ENCODE measurements around the gene WDR37.
"Not testable (repeated sequence)": the region's sequence is repeated elsewhere in the genome, so short reads cannot be mapped to it uniquely, and the experiment has no call there.

The WDR37 gene

DNA sequence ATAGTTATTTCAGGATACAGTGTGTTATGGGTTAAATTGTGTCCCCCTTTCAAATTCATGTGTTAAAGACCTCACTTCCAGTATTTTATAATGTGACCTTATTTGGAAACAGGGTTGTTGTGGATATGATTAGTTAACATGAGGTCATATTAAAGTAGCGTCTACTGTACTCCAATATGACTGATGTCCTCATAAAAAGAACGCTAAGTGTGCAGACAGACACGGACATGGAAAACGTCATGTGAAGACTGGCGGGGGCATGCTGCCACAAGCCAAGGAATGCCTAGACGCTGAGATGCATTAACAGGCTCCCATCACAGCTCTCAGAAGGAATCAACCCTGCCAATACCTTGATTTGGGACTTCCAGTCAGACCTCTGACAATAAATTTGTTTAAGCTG, 1.5 kb upstream of the WDR37 start:
- H3K4me3 ChIP-seq (ENCODE audit: low read length) = peak overlapping the region; percentile 100
- no peaks in the 10 kb centered on the region for H3K27me3 ChIP-seq (ENCODE audit: insufficient read depth, low read length)
- H3K9ac ChIP-seq (ENCODE audit: low read depth, low read length) = peak overlapping the region; percentile 97; the same call in 1 of the 2 replicates
- no peak overlapping the region for H3K27ac ChIP-seq (ENCODE audit: low read depth, low read length)
- H3K4me1 ChIP-seq (ENCODE audit: insufficient read depth, low read length) = peaks cover 16% of the 10 kb centered on the region
- no peaks in the 10 kb centered on the region for H3K9me3 ChIP-seq (ENCODE audit: insufficient read depth, low read depth, low read length)
- WGBS = 89% methylated on average over 6 of the region's 6 CpGs
- peaks cover 31% of the 10 kb centered on the region for H3K36me3 ChIP-seq (ENCODE audit: insufficient read depth, low read length)

DNA sequence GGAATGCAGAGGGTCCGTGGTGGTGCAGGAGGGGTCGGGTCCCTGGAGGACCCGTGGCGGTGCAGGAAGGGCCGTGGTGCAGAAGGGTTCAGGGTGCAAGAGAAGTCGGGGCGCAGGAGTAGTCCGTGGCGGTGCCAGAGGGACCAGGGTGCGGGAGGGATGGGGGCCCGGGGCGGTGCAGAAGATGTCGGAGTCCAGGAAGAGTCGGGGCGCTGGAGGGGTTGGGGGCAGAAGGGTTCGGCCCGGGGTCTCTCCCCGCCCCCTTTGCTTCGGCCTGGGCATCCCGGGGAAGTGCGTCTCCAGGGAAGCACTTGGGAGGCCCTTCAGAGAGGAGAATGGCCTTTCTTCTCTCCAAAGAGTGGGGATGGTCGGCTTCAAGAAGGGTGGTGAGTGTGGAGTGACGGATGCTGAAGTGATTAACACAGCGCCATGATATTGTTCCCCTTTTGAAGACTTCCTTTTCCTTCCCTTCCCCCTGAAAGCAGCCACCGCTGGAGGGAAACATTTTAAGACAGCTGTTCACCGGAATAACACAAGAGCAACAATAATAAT, 997 bp downstream of the WDR37 start:
- Histone ChIP-seq H3K27me3 (ENCODE audit: insufficient read depth, low read length) (no peaks in the 10 kb centered on the region), H3K4me1 (ENCODE audit: insufficient read depth, low read length) (peaks cover 12% of the 10 kb centered on the region), H3K4me3 (ENCODE audit: low read length) (peak overlapping the region; percentile 100), H3K9me3 (ENCODE audit: insufficient read depth, low read depth, low read length) (no peaks in the 10 kb centered on the region), H3K27ac (ENCODE audit: low read depth, low read length) (no peak overlapping the region), H3K9ac (ENCODE audit: low read depth, low read length) (peak overlapping the region; percentile 97), H3K36me3 (ENCODE audit: insufficient read depth, low read length) (peaks cover 19% of the 10 kb centered on the region)
- WGBS = 2% methylated on average over 25 of the region's 26 CpGs

DNA sequence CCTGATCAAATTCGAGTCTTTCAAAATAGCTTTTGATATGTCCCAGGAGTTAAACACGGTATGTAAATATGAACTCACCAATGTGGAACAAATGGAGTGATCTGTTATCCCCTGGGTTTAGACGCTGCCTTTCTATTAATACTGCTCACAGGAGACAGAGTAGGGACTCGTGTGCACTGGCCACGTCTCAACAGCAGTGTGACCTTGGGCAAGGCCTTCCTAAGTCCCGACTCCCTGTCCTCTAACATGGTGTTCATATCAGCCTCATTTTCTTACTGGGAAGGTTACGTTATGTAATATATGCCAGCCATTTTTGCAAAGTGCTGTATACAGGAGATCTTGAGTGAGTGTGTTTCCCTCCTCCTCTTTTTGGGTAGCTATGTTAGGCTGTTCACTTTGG, 1.8 kb downstream of the WDR37 start:
- peak overlapping the region; percentile 100 for H3K4me3 ChIP-seq (ENCODE audit: low read length)

DNA sequence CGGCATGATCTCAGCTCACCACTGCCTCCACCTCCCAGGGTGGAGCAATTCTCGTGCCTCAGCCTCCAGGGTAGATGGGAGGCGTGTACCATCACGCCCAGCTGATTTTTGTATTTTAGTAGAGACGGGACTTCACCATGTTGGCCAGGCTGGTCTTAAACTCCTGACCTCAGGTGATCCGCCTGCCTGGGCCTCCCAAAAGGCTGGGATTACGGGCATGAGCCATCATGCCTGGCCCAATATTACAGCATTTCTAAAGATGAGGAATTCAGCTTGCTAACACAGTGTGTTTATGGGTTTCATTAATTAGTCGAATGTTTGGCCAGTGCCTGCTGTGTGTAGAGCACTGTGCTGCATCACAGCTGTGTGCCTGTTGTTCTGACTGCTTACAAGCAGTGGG, 3.7 kb downstream of the WDR37 start:
- WGBS = 91% methylated on average over 8 of the region's 8 CpGs
- Histone ChIP-seq H3K4me3 (ENCODE audit: low read length) (no peak overlapping the region), H3K4me1 (ENCODE audit: insufficient read depth, low read length) (peaks cover 12% of the 10 kb centered on the region), H3K36me3 (ENCODE audit: insufficient read depth, low read length) (no peaks in the 10 kb centered on the region), H3K9me3 (ENCODE audit: insufficient read depth, low read depth, low read length) (no peaks in the 10 kb centered on the region), H3K9ac (ENCODE audit: low read depth, low read length) (no peak overlapping the region), H3K27me3 (ENCODE audit: insufficient read depth, low read length) (no peaks in the 10 kb centered on the region), H3K27ac (ENCODE audit: low read depth, low read length) (no peak overlapping the region)

More for the DNA sequence above, 1.8 kb downstream of the WDR37 start:
- 88% methylated on average over 7 of the region's 7 CpGs for WGBS
- no peak overlapping the region for H3K27ac ChIP-seq (ENCODE audit: low read depth, low read length)
- H3K27me3 ChIP-seq (ENCODE audit: insufficient read depth, low read length) = no peaks in the 10 kb centered on the region
- H3K4me1 ChIP-seq (ENCODE audit: insufficient read depth, low read length) = peaks cover 12% of the 10 kb centered on the region
- no peaks in the 10 kb centered on the region for H3K9me3 ChIP-seq (ENCODE audit: insufficient read depth, low read depth, low read length)
- peaks cover 14% of the 10 kb centered on the region for H3K36me3 ChIP-seq (ENCODE audit: insufficient read depth, low read length)
- no peak overlapping the region for H3K9ac ChIP-seq (ENCODE audit: low read depth, low read length)

DNA sequence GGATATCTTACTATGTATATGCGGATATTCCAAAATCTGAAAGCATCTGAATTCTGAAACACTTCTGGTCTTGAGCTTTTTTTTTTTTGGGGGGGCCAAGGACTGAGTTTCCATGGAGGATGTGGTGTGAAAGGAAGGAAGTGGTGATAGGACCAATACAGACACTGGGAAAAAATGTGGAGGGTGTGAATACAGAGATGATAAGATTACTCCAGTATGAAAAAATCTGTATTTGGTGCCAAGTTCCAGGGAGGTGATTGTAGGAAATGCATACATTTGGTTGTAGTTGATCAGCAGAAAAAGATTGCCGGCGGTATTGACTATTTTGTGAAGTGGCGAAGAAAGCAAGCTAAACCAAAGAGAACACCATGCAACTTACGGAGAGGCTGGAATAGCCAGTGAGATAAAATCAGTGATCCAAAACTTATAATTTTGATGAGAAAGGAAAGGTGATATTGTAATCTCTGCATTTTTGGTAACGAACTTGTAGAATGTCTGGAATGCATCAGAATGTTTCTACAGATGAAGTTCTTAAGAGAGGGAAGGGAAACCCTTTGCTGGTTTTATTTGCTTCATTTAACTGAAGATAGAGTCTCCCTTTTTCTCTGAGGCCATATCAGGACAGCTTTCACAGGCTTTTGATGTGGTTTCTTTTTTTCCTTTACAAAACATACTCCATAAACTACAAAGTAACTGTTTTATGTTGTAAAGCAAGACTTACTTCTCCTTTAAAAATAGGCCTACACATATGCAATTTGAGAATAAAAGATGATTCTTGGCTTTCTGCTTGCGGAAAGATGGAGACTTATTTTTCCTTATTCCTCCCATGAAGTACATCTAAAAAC, 6.0 kb downstream of the WDR37 start:
- H3K9me3 ChIP-seq (ENCODE audit: insufficient read depth, low read depth, low read length) = no peaks in the 10 kb centered on the region
- H3K4me3 ChIP-seq (ENCODE audit: low read length) = no peak overlapping the region
- H3K27me3 ChIP-seq (ENCODE audit: insufficient read depth, low read length) = no peaks in the 10 kb centered on the region
- 96% methylated on average over 7 of the region's 7 CpGs for WGBS
- H3K36me3 ChIP-seq (ENCODE audit: insufficient read depth, low read length) = no peaks in the 10 kb centered on the region
- H3K27ac ChIP-seq (ENCODE audit: low read depth, low read length) = no peak overlapping the region
- H3K9ac ChIP-seq (ENCODE audit: low read depth, low read length) = no peak overlapping the region
- H3K4me1 ChIP-seq (ENCODE audit: insufficient read depth, low read length) = peaks cover 6% of the 10 kb centered on the region; the same call in 1 of the 2 replicates

DNA sequence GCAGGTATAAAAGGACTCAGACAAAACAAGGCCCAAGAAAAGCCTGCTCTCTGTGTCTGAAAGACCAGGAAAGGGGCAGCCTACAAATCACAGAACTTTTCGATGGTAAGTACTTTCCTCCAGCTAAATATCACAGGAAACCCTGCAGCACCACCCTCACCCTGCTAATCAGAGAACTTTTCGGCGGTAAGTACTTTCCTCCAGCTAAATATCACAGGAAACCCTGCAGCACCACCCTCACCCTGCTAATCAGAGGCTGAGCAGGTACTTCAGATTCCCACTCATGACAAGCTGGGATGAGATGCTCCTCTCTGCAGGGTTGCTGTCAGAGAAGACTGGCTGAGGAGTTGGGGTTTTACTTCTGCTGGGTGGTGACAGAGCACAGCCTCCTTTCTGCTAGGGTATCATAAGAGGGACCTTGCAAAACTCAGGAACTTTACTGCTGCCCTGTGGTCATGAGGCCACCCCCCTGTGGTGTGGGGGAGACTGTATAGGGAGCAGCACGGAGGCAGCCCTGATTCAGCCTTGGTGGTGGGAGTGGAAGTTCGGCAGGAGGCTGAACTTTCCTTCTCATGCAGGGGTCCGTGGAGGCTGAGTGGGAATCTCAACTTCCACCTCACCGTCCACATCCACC, 7.2 kb downstream of the WDR37 start:
- Histone ChIP-seq H3K4me1 (ENCODE audit: insufficient read depth, low read length) (no peaks in the 10 kb centered on the region), H3K27ac (ENCODE audit: low read depth, low read length) (no peak overlapping the region), H3K9me3 (ENCODE audit: insufficient read depth, low read depth, low read length) (no peaks in the 10 kb centered on the region), H3K4me3 (ENCODE audit: low read length) (no peak overlapping the region), H3K9ac (ENCODE audit: low read depth, low read length) (no peak overlapping the region), H3K27me3 (ENCODE audit: insufficient read depth, low read length) (no peaks in the 10 kb centered on the region), H3K36me3 (ENCODE audit: insufficient read depth, low read length) (no peaks in the 10 kb centered on the region)
- 89% methylated on average over 7 of the region's 7 CpGs for WGBS

DNA sequence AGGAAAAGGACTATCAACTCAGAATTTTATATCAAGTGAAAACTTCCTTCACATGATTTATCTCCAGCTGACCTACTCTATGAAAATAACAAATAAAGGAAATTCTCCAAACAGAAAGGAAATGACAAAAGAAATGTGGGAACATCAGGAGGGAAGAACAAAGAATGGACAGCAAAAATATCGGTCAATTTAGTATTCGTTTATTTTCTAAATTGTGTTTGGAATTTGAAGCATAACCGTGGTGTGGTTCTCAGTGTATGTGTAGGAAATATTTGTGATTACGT, 8.7 kb downstream of the WDR37 start:
- no peaks in the 10 kb centered on the region for H3K4me1 ChIP-seq (ENCODE audit: insufficient read depth, low read length)

DNA sequence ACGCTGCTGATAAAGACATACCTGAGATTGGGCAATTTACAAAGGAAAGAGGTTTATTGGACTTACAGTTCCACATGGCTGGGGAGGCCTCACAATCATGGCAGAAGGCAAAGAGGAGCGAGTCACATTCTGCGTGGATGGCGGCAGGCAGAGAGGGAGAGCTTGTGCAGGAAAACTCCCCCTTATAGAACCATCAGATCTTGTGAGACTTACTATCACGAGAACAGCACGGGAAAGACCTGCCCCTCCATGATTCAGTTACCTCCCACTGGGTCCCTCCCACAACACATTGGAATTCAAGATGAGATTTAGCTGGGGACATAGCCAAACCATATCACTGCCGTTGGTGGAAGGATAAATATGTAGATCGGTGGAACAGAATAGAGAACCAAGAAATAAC, 10.5 kb downstream of the WDR37 start:
- H3K27ac ChIP-seq (ENCODE audit: low read depth, low read length); H3K36me3 ChIP-seq (ENCODE audit: insufficient read depth, low read length); H3K9me3 ChIP-seq (ENCODE audit: insufficient read depth, low read depth, low read length); H3K4me3 ChIP-seq (ENCODE audit: low read length); H3K27me3 ChIP-seq (ENCODE audit: insufficient read depth, low read length); H3K9ac ChIP-seq (ENCODE audit: low read depth, low read length); H3K4me1 ChIP-seq (ENCODE audit: insufficient read depth, low read length): not testable (repeated sequence)
- 82% methylated on average over 6 of the region's 8 CpGs for WGBS

More for the DNA sequence above, 8.7 kb downstream of the WDR37 start:
- Histone ChIP-seq H3K36me3 (ENCODE audit: insufficient read depth, low read length) (no peaks in the 10 kb centered on the region), H3K9ac (ENCODE audit: low read depth, low read length) (no peak overlapping the region), H3K9me3 (ENCODE audit: insufficient read depth, low read depth, low read length) (no peaks in the 10 kb centered on the region), H3K27ac (ENCODE audit: low read depth, low read length) (no peak overlapping the region), H3K4me3 (ENCODE audit: low read length) (no peak overlapping the region), H3K27me3 (ENCODE audit: insufficient read depth, low read length) (no peaks in the 10 kb centered on the region)
- 92% methylated on average over 4 of the region's 4 CpGs for WGBS

DNA sequence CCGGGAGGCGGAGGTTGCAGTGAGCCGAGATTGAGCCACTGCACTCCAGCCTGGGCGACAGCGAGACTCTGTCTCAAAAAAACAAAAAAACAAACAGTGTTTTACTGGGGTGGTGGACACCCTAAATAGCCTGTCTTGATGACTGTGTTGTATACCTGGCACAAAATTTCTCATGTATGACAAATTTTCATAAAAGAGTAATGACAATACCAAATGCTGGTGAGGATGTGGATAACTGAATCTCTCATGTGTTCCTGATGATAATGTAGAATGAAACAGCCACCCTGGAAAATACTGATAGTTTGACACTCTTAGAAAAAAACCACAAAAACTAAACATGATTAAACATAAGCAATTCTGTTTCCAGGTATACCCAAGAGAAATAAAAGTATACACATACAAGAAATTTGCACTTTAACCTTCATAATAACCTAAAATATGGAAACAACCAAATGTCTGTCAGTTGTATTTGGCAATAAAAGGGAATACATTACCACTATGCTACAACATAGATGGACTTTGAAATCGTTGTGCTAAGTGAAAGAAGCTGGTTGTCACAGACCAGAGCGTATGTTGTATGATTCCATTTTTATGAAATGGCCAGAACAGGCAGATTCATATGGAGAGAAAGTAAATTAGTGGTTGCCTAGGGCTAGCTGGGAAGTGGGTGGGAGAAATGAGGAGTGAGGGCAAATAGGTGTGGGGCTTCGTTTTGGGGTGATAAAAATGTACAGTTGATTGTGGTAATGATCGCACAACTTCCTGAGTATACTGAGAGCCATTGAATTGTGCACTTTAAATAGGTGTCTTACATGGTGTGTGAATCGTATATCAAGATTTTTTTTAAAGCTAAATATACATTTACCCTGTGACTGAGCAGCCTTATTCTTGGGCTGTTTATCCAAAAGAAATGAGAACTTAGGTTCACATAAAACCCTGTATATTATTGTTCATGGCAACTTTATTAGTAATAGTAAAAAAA, 12.5 kb downstream of the WDR37 start:
- no peak overlapping the region for H3K27ac ChIP-seq (ENCODE audit: low read depth, low read length)
- H3K36me3 ChIP-seq (ENCODE audit: insufficient read depth, low read length) = peaks cover 17% of the 10 kb centered on the region
- H3K4me1 ChIP-seq (ENCODE audit: insufficient read depth, low read length) = peaks cover 5% of the 10 kb centered on the region; the same call in 1 of the 2 replicates
- no peaks in the 10 kb centered on the region for H3K9me3 ChIP-seq (ENCODE audit: insufficient read depth, low read depth, low read length)
- 92% methylated on average over 9 of the region's 10 CpGs for WGBS
- no peaks in the 10 kb centered on the region for H3K27me3 ChIP-seq (ENCODE audit: insufficient read depth, low read length)
- H3K4me3 ChIP-seq (ENCODE audit: low read length) = no peak overlapping the region
- H3K9ac ChIP-seq (ENCODE audit: low read depth, low read length) = no peak overlapping the region

DNA sequence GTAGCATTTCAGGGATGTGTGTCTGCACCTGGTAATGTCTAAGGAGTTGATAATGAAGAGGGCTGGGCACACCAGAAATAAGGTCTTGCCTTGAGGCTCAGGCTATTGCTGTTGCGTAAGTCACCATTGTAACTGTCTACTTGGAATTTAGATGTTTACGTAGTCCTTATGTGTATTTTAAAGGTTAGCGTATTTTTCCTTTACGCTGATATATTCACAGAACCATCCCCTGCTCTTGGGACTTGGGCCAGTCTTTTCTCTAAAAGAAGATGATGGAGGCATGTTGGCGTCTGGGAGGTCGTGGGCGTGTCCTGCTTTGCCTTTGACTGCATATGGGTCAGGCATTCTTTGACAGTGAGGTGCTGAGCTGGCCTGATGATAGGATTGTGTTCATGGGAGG, 14.7 kb downstream of the WDR37 start:
- Histone ChIP-seq H3K4me1 (ENCODE audit: insufficient read depth, low read length) (peaks cover 5% of the 10 kb centered on the region; the same call in 1 of the 2 replicates), H3K27me3 (ENCODE audit: insufficient read depth, low read length) (no peaks in the 10 kb centered on the region), H3K9ac (ENCODE audit: low read depth, low read length) (no peak overlapping the region), H3K9me3 (ENCODE audit: insufficient read depth, low read depth, low read length) (no peaks in the 10 kb centered on the region), H3K4me3 (ENCODE audit: low read length) (no peak overlapping the region), H3K36me3 (ENCODE audit: insufficient read depth, low read length) (peaks cover 27% of the 10 kb centered on the region), H3K27ac (ENCODE audit: low read depth, low read length) (no peak overlapping the region)
- WGBS = 78% methylated on average over 7 of the region's 7 CpGs

All from HUES64 (cell line).